Astrocyte (in vitro differentiated cells and primary cell): ENCODE data around the gene TTC33. TPM values are rescaled to one million over a fixed set of nuclear protein-coding genes. Genes with fewer than 3 reads are reported as not detected.

ENCODE experiments used
- DNase-seq: peaks from one replicate; pipeline ENCODE4 v3.0.0-alpha.2; 2010; ENCODE audit warnings: low read depth
- FAIRE-seq: peaks from 2 replicates; lab custom pipeline; 2011; peaks lifted over from hg19 to GRCh38; lab: Jason Lieb, UNC
- H2AFZ ChIP-seq: 2 replicates; pipeline ENCODE4 v1.6.0; 2012; ENCODE audit warnings: low read depth, low read length, inconsistent platforms
- H3K27ac ChIP-seq: 2 replicates; pipeline ENCODE4 v1.5.1; 2011; ENCODE audit warnings: low read depth, low read length, inconsistent platforms
- H3K27me3 ChIP-seq: 2 replicates; pipeline ENCODE4 v1.6.0; 2011; ENCODE audit warnings: low read length, inconsistent platforms; ENCODE audit not compliant: insufficient read depth
- H3K36me3 ChIP-seq: 2 replicates; pipeline ENCODE4 v1.5.1; 2011; ENCODE audit warnings: low read length, inconsistent platforms; ENCODE audit not compliant: insufficient read depth
- H3K4me1 ChIP-seq: 2 replicates; pipeline ENCODE4 v1.5.1; 2011; ENCODE audit warnings: low read length, inconsistent platforms; ENCODE audit not compliant: insufficient read depth
- H3K4me2 ChIP-seq: 2 replicates; pipeline ENCODE4 v1.6.0; 2012; ENCODE audit warnings: low read length, inconsistent platforms
- H3K4me3 ChIP-seq: 2 replicates; pipeline ENCODE4 v1.5.1; 2011; ENCODE audit warnings: low read depth, mild to moderate bottlenecking, low read length, inconsistent platforms; ENCODE audit not compliant: insufficient read depth
- H3K79me2 ChIP-seq: 2 replicates; pipeline ENCODE4 v1.6.0; 2012; ENCODE audit warnings: mild to moderate bottlenecking, low read length, inconsistent platforms; ENCODE audit not compliant: insufficient read depth
- H3K9ac ChIP-seq: 2 replicates; pipeline ENCODE4 v1.6.0; 2012; ENCODE audit warnings: mild to moderate bottlenecking, low read length, inconsistent platforms
- H3K9me3 ChIP-seq: 2 replicates; pipeline ENCODE4 v1.5.1; 2012; ENCODE audit warnings: low read depth, mild to moderate bottlenecking, low read length, inconsistent platforms; ENCODE audit not compliant: insufficient read depth
- H4K20me1 ChIP-seq: 2 replicates; pipeline ENCODE4 v1.6.0; 2012; ENCODE audit warnings: low read length, inconsistent platforms; ENCODE audit not compliant: insufficient read depth
- H3K27ac Mint-ChIP-seq: one replicate; pipeline ENCODE4 v1.8.0; 2021; ENCODE audit warnings: mild to moderate bottlenecking, mixed read lengths; ENCODE audit not compliant: unreplicated experiment
- H3K27me3 Mint-ChIP-seq: one replicate; pipeline ENCODE4 v1.8.0; 2021; ENCODE audit warnings: low read depth, mixed read lengths; ENCODE audit not compliant: unreplicated experiment
- H3K36me3 Mint-ChIP-seq: one replicate; pipeline ENCODE4 v1.8.0; 2021; ENCODE audit warnings: low read depth, mixed read lengths; ENCODE audit not compliant: unreplicated experiment
- H3K4me1 Mint-ChIP-seq: one replicate; pipeline ENCODE4 v1.8.0; 2021; ENCODE audit warnings: low read depth, mixed read lengths; ENCODE audit not compliant: unreplicated experiment
- H3K4me3 Mint-ChIP-seq: one replicate; pipeline ENCODE4 v1.8.0; 2021; ENCODE audit warnings: mild to moderate bottlenecking, moderate library complexity, mixed read lengths; ENCODE audit not compliant: unreplicated experiment
- H3K9me3 Mint-ChIP-seq: one replicate; pipeline ENCODE4 v1.8.0; 2021; ENCODE audit warnings: mild to moderate bottlenecking, mixed read lengths; ENCODE audit not compliant: unreplicated experiment
- CTCF ChIP-seq: IDR thresholded peaks from 2 replicates; pipeline ENCODE4 v1.5.1; 2011; ENCODE audit warnings: low read depth, mild to moderate bottlenecking, inconsistent platforms, low read length, moderate library complexity; ENCODE audit not compliant: insufficient read depth
- EZH2 ChIP-seq: IDR thresholded peaks from 2 replicates; pipeline ENCODE4 v1.6.1; 2012; ENCODE audit warnings: mild to moderate bottlenecking, low read length, inconsistent platforms; ENCODE audit not compliant: insufficient read depth
- total RNA-seq: library from RNA; stranded (reverse); gene quantifications from 2 replicates; pipeline ENCODE4 v1.2.1, GENCODE V29; 2021

The TTC33 gene
- total RNA-seq, 1 donor from 2014 or later = 13.3 TPM

GRCh38 chr5:40521108-40521785, 234.5 kb downstream of the TTC33 start:
- Histone ChIP-seq H3K9ac (no peak overlapping the region), H3K4me2 (no peak overlapping the region), H4K20me1 (no peaks in the 10 kb centered on the region), H3K27me3 (no peaks in the 10 kb centered on the region), H3K36me3 (no peaks in the 10 kb centered on the region), H3K9me3 (no peaks in the 10 kb centered on the region), H3K4me3 (no peak overlapping the region), H3K4me1 (peaks cover 3% of the 10 kb centered on the region), H3K79me2 (no peaks in the 10 kb centered on the region), H3K27ac (no peak overlapping the region), H2AFZ (no peak overlapping the region)
- FAIRE-seq (no peak), DNase-seq (no peak)
- Mint-ChIP-seq H3K27me3 (no peaks in the 10 kb centered on the region), H3K27ac (no peak overlapping the region), H3K36me3 (no peaks in the 10 kb centered on the region), H3K9me3 (no peaks in the 10 kb centered on the region), H3K4me1 (no peaks in the 10 kb centered on the region), H3K4me3 (no peak overlapping the region)
- TF ChIP-seq EZH2 (no peak), CTCF (no peak)

GRCh38 chr5:40518485-40518917, 237.3 kb downstream of the TTC33 start:
- Histone ChIP-seq H3K27ac (no peak overlapping the region), H3K4me3 (no peak overlapping the region), H2AFZ (no peak overlapping the region), H3K9ac (no peak overlapping the region), H3K4me2 (peak overlapping the region; percentile 5), H4K20me1 (no peaks in the 10 kb centered on the region), H3K36me3 (no peaks in the 10 kb centered on the region), H3K4me1 (peaks cover 3% of the 10 kb centered on the region), H3K9me3 (no peaks in the 10 kb centered on the region), H3K79me2 (no peaks in the 10 kb centered on the region), H3K27me3 (no peaks in the 10 kb centered on the region)
- DNase-seq (peak; percentile 8), FAIRE-seq (no peak)
- TF ChIP-seq CTCF (no peak), EZH2 (no peak)
- Mint-ChIP-seq H3K27me3 (no peaks in the 10 kb centered on the region), H3K4me1 (peaks cover 4% of the 10 kb centered on the region), H3K27ac (no peak overlapping the region), H3K9me3 (no peaks in the 10 kb centered on the region), H3K4me3 (no peak overlapping the region), H3K36me3 (no peaks in the 10 kb centered on the region)

- Mint-ChIP-seq H3K27me3 (no peaks in the 10 kb centered on the region), H3K4me3 (no peak overlapping the region), H3K27ac (no peak overlapping the region), H3K36me3 (no peaks in the 10 kb centered on the region), H3K9me3 (no peaks in the 10 kb centered on the region), H3K4me1 (peaks cover 4% of the 10 kb centered on the region)
- DNase-seq (no peak), FAIRE-seq (no peak)
- no peak overlapping the region for H3K4me2 ChIP-seq
- no peaks in the 10 kb centered on the region for H3K36me3 ChIP-seq
- no peak for TF ChIP-seq EZH2
- no peak for TF ChIP-seq CTCF
- peaks cover 3% of the 10 kb centered on the region for H3K4me1 ChIP-seq
- no peaks in the 10 kb centered on the region for H3K9me3 ChIP-seq
- no peak overlapping the region for H3K9ac ChIP-seq
- no peak overlapping the region for H3K4me3 ChIP-seq
- H2AFZ ChIP-seq = no peak overlapping the region
- no peaks in the 10 kb centered on the region for H4K20me1 ChIP-seq
- no peaks in the 10 kb centered on the region for H3K79me2 ChIP-seq
- no peaks in the 10 kb centered on the region for H3K27me3 ChIP-seq
- H3K27ac ChIP-seq = no peak overlapping the region
Observed at GRCh38 chr5:40515476-40515875, 240.3 kb downstream of the TTC33 start.
